Stimulated activated CD8-positive, alpha-beta memory T cell treated with anti-CD3 and anti-CD28 coated beads, Interleukin-2, amount 100 ng/mL, for 1 hour (primary cell): ENCODE data around the gene MAP3K10.
"Not testable (repeated sequence)": the region's sequence is repeated elsewhere in the genome, so short reads cannot be mapped to it uniquely, and the experiment has no call there.

Experiments used
- DNase-seq, 2 donors: peaks; one replicate each; pipeline ENCODE4 v3.0.0-alpha.2; 2020; ENCODE audit warnings: low read depth in 2 of 2

MAP3K10 gene

DNA sequence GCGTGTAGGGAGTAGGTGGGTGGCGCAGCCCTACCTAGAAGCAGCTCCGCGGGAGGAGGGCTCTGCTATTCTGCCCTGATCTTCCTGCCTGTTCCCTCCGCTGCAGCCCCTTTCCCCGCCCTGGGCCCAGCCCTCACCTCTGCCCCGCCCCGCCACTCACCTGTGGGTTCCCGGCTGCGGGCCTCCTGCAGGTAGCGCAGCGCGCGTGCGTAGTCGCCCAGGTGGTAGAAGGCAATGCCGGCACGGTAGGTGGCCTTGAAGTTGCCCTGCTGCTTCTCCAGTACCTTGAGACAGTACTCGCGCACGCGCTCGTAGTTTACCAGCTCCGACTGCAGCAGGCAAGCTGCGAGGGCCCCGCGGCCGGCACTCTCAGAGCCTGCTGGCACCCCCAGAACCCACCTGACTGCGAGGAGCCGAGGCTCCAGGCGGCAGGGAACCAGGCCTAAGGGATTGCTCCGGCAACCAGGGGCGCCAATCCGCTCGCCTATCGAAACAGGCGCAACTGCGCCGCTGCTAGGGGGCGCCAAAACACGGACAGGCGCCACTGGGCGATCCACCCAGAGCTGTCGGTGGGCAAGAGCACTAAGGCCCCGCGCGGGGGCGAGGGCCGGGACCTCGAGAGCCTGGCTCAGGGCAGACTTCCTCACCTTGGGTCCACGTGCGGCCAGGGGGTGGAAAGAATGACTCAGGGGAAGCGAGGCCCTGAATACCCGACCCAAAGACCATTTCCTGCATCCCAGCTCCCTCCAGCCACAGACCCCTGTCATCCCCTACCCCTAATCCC, 26.0 kb downstream of the MAP3K10 start:
- DNase-seq: no peak

DNA sequence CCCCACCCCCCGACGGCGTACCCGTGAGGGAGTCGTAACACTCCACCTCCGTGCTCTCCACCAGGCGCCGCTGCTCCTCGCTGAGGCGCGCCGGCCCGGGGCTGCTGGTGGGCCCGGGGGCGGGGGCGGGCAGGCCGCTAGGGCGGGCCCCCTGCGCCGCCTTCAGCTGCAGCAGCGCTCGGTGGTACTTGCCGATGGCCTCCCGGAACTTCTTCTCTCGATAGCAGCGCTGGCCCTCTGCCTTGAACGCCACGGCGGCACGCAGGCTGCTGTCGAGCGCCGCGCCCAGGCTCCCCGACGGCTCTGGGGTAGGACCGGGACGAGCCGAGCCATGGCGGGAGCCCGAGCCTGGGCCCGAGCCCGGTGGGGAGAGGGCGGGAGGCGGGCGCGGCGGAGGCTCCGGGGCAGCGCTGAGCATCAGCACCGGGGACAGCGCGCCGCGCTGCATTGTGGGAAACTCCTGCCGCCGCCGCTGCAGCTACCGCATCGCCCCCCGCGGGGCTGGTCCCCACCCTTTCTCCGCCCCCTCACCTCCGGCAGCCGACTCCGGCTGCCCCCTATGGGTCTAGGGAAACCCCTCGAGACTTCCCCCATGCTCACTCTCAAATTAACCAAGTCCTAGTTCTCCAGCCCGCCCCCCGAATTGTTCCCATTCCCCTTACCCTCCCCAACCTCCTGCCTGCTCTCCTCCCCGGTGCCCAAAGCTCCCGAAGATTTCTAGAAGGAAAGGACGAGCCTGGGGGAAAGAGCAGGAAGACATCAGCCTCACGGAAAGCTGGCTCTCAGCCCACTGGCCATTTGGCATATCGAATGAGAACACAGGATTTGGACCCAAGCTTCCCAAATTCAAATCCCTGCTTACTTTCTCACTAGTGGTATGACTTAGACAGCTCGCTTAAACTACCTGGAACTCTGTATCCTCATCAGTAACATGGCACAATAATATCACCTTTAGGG, 27.0 kb downstream of the MAP3K10 start, which contains the start of gene TTC9B:
Gene TTC9B, minus strand, starts transcription at position 451 of the 957 bp plus-strand sequence. Its CDS starts 3 bp downstream, at position 448.
- DNase-seq: peak in 1 of 2 donors; percentile 12

DNA sequence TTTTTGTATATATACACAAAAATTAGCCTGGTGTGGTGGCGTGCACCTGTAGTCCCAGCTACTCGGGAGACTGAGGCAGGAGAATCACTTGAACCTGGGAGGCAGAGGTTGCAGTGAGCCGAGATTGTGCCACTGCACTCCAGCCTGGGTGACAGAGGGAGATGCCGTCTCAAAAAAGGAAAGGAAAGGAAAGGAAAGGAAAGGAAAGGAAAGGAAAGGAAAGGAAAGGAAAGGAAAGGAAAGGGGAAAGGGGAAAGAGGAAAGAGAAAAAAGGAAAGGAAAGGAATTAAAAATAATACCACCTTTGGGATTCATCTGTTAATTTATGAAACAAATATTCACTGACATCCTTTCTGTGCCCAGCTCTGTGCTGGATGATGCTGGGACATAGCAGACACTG, 27.8 kb downstream of the MAP3K10 start:
- not testable (repeated sequence) for DNase-seq

DNA sequence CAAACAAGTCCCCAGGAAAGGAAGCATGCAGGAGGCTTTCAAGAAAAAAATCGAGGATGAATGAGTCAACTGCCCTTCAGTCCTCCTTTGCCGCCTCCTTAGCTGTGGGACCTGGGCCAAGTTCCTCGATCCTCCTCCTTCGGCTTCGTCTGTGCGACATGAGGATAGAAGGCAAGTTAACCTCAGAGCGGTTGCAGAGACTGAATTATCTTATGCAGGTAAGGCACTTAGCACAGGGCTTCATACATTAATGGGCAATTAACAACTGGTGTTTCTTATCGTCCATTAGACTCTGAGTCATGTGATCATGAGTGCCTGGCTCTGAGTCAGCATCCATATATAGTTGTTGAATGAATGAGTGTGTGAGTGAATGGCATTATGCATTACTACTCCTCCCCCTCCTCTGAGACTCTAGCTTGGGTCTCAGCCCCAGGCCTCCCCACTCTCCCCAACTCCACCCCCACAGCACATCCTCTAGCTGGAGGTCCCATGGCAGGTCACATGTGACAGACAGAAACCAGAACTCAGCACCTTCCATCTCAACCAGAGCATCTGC, 28.6 kb downstream of the MAP3K10 start:
- no peak for DNase-seq

DNA sequence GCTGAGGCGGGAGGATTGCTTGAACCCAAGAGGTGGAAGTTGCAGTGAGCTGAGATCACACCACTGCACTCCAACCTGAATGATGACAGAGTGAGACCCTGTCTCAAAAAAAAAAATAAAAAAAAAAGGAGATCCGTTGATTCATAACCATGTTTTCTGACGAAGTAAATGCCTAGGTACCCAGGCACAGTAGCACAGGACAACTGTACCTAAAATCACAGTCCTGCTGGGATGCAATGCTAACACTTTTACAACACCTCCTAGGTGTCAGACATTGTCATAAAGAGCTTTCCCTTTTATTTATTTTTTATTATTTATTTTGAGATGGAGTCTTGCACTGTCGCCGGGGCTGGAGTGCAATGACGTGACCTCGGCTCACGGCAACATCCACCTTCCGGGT, 29.4 kb downstream of the MAP3K10 start:
- no peak for DNase-seq

DNA sequence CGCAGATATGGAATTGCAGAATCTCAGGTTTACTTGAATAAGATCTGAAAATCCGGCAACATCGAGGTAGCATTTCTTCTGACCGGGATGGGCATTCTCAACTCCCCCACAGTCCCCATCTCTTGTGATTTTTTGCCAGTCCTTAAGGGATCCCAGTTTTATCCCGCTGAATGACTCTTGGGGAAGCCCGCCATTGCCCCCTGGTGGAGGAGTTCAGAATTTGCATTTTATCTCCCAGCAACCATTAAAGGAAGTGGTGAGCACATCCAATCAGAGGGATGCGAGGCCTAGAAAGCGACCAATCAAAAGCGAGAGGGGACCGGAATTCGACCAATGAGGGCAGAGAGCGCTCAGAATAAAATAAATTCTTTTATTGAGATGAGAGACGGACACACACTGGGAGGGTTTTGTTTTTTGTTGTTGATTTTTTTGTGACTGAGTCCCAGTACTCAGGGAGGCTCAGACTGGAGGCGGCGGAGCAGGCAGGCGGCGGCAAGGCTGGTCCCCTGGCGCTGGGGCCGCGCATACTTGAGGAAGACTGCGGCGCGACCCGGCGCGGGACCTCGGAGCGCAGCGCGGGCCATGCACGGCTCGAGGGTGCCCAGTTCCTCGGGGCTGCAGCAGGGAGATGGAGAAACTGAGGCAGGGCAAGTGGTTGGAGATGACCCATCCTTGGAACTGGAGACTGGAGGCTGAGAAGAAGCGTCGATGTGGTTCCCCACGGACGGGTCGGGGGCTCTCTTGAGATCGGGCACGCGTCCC, 30.8 kb downstream of the MAP3K10 start:
- peak; percentile 15 to 39 for DNase-seq

DNA sequence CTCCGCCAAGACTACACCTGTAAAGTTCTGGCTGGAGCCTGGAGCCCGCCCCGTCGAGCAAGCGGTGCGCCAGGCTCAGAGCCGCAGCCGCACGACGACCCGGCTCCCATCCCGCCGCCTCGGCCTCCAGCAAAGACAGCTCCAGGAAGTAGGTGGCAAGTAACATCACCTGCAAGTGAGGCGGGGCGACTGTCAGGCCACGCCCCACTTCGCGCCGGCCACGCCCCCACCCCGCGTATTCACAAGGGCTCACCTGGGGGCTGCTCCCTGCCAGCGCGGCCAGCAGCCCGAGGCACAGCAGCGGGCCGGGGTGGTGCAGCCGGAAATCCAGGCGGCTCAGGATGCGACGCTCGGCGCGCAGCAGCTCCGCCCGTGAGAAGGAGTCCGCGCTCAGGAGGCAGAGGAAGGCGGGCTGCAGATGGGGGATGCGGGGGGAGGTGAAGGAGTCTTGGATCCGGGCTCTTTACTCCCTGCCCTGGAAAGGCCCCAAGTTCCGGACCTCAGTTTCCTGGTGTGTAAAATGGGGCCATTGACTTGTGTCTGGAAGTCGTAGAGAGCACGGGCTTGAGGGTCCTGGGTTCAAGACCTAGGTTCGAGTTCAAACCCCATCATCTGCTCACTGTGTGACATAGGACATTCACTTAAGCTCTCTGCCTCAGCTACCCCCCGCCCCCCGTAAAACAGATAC, 32.1 kb downstream of the MAP3K10 start:
- no peak for DNase-seq

DNA sequence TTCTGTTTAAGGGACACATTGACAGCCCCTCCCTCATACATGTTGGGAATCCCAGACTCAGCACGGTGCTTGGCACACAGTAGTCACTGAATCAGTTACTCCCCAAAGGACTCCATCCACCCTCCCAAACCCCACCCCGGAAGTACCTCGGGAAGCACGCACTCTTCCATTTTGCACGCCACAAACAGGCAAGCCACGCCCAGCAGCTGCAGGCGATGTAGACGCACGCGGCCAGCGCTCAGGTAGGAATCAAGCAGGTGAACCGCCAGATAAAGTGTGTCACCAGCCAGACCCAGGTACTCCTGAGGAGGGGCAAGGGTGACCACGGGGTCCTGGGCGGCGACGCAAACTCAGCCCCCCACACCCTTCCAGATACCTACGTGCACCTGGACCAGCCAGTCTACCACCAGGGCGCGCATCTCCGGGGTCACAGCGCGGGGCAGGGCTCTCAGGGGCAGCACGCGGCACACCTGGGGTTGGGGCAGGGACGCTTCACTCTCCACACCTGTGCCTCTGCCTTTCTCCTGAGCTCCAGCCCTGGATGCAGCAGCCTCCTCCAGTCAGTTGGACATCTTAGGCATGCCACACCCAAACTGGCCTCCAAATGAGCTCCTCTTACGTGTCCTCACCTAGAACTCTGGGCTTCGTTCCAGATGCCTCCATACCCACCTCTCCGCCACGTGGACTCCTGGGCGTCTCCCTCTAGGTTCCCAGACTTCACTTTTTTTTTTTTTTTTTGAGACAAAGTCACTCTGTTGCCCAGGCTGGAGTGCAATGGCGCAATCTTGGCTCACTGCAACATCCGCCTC, 33.3 kb downstream of the MAP3K10 start:
- no peak for DNase-seq

DNA sequence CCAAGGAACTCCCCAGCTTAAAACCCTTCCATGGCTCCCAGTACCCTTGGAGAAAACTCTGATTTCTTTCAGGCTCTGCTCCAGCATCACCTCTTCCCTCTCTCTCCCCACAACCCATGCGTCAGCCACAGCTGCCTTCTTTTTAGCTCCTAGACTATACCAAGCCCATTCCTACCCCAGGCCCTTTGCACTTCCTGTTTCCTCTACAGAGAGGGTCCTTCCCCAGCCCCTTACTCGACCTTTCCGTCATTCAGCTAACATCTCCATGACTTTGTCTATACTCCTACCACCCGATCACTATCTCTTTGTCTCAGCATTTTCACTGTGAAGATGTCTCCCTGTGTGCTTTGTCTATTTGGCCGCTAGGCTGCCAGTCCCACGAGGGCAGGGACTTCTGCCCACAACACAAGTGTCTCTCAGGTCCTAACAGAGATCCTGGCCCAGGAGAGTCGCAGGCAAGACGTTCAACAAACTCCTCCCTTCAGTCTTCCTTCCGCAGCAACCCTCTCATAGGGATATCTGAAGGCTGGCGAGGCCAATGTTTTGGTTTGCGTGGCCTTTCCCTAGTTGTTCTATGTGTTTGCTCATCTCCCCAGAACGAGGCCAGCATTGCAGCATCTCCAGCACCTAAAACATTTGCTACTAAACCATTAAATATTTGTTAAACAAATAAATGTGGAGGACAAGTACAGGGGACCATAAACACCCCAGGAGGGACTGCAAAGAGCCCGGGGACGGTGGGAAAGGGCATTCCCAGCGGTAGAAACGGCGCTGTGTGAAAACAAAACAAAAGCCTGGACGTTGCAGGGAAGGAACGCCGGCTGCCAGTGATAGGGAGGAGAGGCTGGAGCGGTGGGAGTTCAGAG, 34.4 kb downstream of the MAP3K10 start:
- DNase-seq: no peak

DNA sequence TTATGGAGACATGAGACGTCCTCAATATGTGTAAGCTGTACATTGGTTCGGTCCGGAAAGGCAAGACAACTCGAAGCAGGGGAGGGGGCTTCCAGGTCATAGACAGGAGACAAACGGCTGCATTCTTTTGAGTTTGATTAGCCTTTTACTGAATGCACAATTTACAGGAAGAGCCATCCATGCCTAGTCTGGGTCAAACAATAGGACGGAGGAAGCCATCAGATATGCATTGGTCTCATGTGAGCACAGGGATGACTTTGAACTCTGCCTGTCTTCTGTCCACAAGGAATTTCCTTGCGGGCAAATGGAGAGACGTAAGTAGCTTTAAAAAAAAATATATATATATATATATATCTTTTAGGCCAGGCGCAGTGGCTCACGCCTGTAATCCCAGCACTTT, 37.1 kb downstream of the MAP3K10 start:
- no peak for DNase-seq

DNA sequence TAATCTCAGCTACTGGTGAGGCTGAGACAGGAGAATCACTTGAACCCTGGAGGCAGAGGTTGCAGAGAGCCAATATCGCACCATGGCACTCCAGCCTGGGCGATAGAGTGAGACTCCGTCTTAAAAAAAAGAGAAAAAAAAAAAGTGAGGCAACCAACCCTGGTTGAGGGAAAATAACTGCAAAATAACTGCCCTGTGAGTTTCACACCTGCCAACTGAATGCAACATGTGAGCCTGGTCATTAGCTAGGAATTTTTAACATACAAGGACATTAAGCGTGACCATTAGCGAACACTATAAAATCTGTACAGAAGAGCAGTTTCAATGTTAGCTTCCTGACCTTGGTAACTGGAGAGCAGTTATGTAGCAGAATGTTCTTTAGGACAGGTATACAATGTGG, 37.6 kb downstream of the MAP3K10 start:
- DNase-seq: no peak

DNA sequence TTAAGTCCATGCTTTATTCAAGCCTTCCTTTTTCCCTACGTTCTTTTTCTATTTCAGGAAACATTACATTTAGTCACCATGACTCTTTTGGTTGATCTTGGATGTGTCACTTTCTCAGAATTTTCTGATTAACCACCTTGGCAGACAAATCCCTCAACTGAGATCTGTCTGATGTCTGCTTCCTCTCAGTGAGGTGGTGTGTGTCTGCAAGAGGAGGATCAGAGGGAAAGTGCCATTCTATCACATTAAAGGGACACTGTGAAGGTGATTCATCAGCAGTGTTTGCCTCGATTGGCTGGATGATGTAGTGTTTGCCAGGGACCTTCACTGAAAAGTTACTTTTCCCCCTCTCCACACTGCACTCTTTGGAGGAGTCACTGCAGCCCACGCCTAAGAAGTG, 38.3 kb downstream of the MAP3K10 start:
- no peak for DNase-seq

DNA sequence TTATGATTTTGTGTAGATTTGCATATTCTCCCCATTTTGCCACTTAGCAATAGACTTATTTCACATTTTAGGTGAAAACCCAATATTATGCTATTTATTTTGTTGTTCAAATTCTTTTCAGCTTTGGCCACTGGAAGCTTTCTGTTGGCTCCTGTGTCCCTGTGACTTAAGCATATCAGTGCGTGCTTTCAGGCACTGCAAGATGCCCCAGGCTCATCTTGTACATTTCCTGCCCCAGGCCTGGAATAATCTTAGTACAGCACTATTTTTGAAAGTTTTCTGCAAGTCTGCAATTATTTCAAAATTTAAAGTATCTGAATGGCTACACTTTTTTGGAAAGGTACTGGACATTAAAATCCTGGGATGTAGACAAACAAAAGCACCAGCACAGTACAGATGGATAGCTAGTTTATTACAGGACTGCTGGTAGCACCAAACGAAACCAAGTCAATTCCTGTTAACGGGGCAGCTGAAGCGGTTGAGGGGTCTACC, 38.7 kb downstream of the MAP3K10 start:
- no peak for DNase-seq

DNA sequence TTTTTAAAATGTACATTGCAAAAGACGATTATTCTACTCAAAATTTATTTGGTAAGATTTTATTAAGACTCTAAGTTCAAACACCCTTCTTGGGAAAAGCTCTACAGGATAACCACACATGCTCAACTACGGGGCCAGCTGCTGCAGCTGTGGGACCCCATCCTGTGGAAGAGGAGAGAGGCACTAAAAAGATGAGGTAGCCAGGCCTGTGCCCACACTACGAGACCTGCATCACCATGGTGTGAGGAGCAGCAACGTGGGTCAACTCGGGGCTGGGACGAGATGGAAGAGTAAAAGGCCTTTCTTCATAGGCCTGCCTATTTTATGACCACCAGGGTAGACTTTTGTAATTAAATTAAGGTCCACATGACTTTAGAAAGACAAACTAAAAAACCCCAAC, 39.8 kb downstream of the MAP3K10 start:
- no peak for DNase-seq

DNA sequence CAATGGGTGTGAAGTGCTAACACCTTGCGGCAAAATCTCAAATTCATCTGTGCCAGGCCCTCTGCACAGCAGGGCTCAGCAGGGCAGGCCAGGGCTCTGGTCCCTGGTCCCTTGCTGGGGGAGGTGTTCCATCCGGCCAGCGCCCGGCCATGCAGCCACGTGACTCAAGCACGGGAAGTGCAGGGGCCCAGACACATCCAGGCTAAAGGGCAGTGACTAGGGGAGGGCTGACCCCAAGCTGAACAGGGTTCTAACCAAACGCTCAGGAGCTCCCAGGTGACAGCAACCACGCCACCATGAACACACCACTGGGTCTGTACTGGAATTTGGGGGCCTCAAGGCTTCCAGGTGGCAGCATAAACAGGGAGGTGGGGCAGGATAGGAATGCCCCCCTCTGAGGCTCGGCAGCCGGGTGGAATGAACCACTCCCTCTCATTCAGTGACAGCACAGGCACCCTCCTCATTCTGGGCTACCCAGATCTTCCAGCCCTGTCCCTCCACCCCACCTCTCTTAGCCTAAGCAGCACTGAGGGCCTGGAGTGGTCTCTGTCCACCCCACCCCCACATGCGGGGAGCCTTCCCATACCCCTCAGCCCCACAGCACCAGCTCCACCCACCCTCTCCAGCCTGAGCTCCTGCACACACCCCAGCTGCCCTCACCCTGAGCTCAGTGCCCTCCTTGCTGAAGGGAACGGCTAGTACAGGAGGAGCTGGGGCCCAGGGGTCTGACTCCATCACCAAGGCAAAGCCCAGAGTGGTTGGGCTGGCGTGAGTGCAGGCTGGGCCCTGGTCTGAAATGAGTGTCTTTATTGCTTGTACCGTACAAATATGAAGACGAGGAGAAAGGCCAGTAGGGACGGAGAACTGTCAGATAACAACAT, 40.6 kb downstream of the MAP3K10 start:
- no peak for DNase-seq

DNA sequence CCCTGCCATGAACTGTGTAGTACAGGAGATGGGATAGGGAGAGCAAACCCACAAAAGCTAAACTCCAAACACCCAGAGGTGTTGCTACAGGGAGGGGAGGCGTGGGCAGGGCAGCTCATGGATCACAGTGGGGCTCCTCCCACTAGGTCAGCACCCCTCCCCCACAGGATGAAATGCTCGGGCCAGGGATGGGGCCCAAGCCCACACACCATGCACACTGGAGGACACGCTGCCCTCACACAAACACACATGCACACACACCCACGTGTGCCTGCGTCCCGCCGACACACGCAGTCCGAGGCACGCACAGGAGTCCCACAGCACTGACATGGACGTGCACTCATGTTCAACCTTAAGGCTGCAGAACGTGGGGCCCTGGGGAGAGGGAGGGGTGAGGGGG, 41.3 kb downstream of the MAP3K10 start:
- DNase-seq: no peak

DNA sequence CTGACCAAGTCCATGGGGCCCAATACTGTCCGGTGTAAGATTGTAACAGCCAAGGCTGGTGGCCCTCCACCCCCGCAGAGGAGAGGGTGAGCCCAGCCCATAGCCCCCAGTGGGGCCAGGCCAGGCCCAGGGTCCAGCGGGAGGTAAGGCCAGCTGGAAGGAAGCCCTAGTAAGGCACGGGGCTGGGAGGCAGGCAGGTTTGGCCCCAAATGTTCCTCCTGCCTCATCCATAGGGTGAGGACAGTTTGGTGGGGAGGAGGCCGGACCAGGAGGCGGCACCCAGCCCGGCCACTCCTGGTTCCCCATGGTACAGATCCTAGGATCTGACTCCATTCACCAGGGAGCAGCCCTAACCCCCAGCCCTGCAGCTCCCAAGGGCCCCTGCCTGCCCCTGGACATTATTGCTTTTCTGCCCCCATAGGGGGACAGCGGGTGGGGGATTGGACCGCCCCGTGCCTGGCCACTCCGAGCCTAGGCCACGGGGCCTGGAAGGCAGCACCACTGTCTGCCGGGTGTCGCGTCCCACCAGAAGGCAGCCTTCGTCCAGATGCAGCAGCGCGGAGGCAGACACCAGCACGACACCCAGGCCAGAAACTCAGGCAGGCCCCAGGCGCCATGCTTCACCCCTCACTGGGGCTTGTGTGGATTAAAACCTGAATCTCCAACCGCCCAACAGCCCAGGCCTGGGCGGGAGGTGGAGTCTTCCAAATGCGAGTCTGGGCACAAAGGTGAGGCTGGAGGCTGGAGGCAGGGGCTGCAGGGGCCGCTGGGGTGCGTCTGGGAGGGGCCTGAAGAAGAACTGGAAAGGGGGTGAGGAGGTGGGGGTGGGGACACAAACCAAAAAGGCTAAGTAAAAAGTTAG, 42.0 kb downstream of the MAP3K10 start:
- DNase-seq: no peak
